Mesodermal cell (in vitro differentiated cells): ENCODE data around the gene TMEM135.

Experiments
- H3K27ac ChIP-seq: 2 replicates; pipeline ENCODE4 v1.7.0; 2013; ENCODE audit warnings: mild to moderate bottlenecking, low read depth, low read length, moderate library complexity; ENCODE audit not compliant: severe bottlenecking
- H3K36me3 ChIP-seq: 2 replicates; pipeline ENCODE4 v1.7.1; 2013; ENCODE audit warnings: mild to moderate bottlenecking, low read length, moderate library complexity; ENCODE audit not compliant: control insufficient read depth, insufficient read depth
- H3K4me1 ChIP-seq: one replicate; pipeline ENCODE4 v1.7.1; 2013; ENCODE audit warnings: mild to moderate bottlenecking, low read length; ENCODE audit not compliant: insufficient read depth, control insufficient read depth, poor library complexity, severe bottlenecking
- H3K4me3 ChIP-seq: 2 replicates; pipeline ENCODE4 v1.7.0; 2013; ENCODE audit warnings: low read length, control low read depth, mild to moderate bottlenecking; ENCODE audit not compliant: insufficient read depth, poor library complexity, severe bottlenecking; ENCODE audit errors: extremely low read depth
- H3K9me3 ChIP-seq: 2 replicates; pipeline ENCODE4 v1.7.1; 2013; ENCODE audit warnings: mild to moderate bottlenecking, low read length, moderate library complexity; ENCODE audit not compliant: control insufficient read depth
- WGBS, 2 experiments: methylation state at CpG; one replicate each; pipeline ENCODE4 v1.1.5; 2013; ENCODE audit warnings: missing lambda C conversion rate in 2 of 2; ENCODE audit not compliant: insufficient coverage in 2 of 2; 5-methylcytosine and 5-hydroxymethylcytosine counted together

TMEM135 gene

GRCh38 chr11:87368858-87369480, 331.2 kb downstream of the TMEM135 start:
- no peaks in the 10 kb centered on the region for H3K9me3 ChIP-seq
- H3K27ac ChIP-seq, result peak overlapping the region; percentile 84
- WGBS, 2 experiments, result 74 to 82% methylated on average over 3 of the region's 5 CpGs
- H3K4me1 ChIP-seq, result peaks cover 29% of the 10 kb centered on the region
- no peaks in the 10 kb centered on the region for H3K36me3 ChIP-seq
- H3K4me3 ChIP-seq, result no peak overlapping the region

- Histone ChIP-seq H3K4me1 (peaks cover 29% of the 10 kb centered on the region), H3K9me3 (no peaks in the 10 kb centered on the region), H3K27ac (no peak overlapping the region), H3K4me3 (no peak overlapping the region), H3K36me3 (no peaks in the 10 kb centered on the region)
- 100% methylated on average over 2 to 4 of the region's 4 CpGs for WGBS, 2 experiments
Measured at GRCh38 chr11:87369888-87370287, 332.2 kb downstream of the TMEM135 start.

- Histone ChIP-seq H3K4me3 (no peak overlapping the region), H3K27ac (no peak overlapping the region), H3K9me3 (no peaks in the 10 kb centered on the region), H3K4me1 (peaks cover 21% of the 10 kb centered on the region), H3K36me3 (no peaks in the 10 kb centered on the region)
- 100% methylated on average over 1 to 2 of the region's 3 CpGs for WGBS, 2 experiments
Measured at GRCh38 chr11:87372065-87372464, 334.3 kb downstream of the TMEM135 start.
